Stimulated activated CD4-positive, alpha-beta T cell treated with anti-CD3 and anti-CD28 coated beads, Interleukin-4, amount 100 ng/mL, for 24 hours (primary cell): Measurements from ENCODE around the gene ETV4.

Experiments
- DNase-seq: peaks from one replicate; pipeline ENCODE4 v3.0.0-alpha.2; 2020

Gene ETV4

GRCh38 chr17:43572368-43572980 lies 26.3 kb upstream of the ETV4 start:
- no peak for DNase-seq

GRCh38 chr17:43570518-43570928 lies 24.4 kb upstream of the ETV4 start:
- no peak for DNase-seq

- no peak for DNase-seq
Measured at GRCh38 chr17:43568506-43569082, 22.5 kb upstream of the ETV4 start.

GRCh38 chr17:43563600-43564594 lies 17.8 kb upstream of the ETV4 start:
- DNase-seq, result no peak

- DNase-seq, result no peak
Measured at GRCh38 chr17:43562679-43563599, 16.8 kb upstream of the ETV4 start.

GRCh38 chr17:43560461-43561427 lies 14.6 kb upstream of the ETV4 start:
- DNase-seq, result no peak

GRCh38 chr17:43559161-43559816 lies 13.1 kb upstream of the ETV4 start:
- no peak for DNase-seq

- no peak for DNase-seq
Measured at GRCh38 chr17:43558805-43559160, 12.6 kb upstream of the ETV4 start.

- no peak for DNase-seq
Measured at GRCh38 chr17:43556292-43556691, 10.2 kb upstream of the ETV4 start.

GRCh38 chr17:43554857-43555256 lies 8.7 kb upstream of the ETV4 start:
- DNase-seq, result no peak

- no peak for DNase-seq
Measured at GRCh38 chr17:43553573-43553972, 7.4 kb upstream of the ETV4 start.

GRCh38 chr17:43552229-43552837 lies 6.2 kb upstream of the ETV4 start:
- no peak for DNase-seq

- DNase-seq, result no peak
Measured at GRCh38 chr17:43550754-43551153, 4.6 kb upstream of the ETV4 start.

- no peak for DNase-seq
Measured at GRCh38 chr17:43549496-43549895, 3.4 kb upstream of the ETV4 start.

GRCh38 chr17:43548689-43549379 lies 2.7 kb upstream of the ETV4 start:
- no peak for DNase-seq

- no peak for DNase-seq
Measured at GRCh38 chr17:43547659-43548256, 1.6 kb upstream of the ETV4 start.

- DNase-seq, result no peak
Measured at GRCh38 chr17:43547189-43547550, 1.0 kb upstream of the ETV4 start.

GRCh38 chr17:43545383-43545632 lies 832 bp downstream of the ETV4 start:
- peak; percentile 13 for DNase-seq

- no peak for DNase-seq
Measured at GRCh38 chr17:43543771-43544575, 2.2 kb downstream of the ETV4 start.
